HCT116 (cell line): Measurements from ENCODE around the gene CFAP300. TPM values are rescaled to one million over a fixed set of nuclear protein-coding genes. Genes with fewer than 3 reads are reported as not detected.

ENCODE experiments used
- ATAC-seq: fragments of 200-7000 bp; cut with Tn5 transposase; 2 replicates; pipeline ENCODE4 v1.9.1; 2020; ENCODE audit warnings: mild to moderate bottlenecking, moderate library complexity
- BruUV-seq: library from RNA; stranded (reverse); fragments of 400-500 nt; replicated peaks from 2 replicates; lab custom pipeline; 2021; lab: Mats Ljungman, UMichigan
- CTCF ChIA-PET: fragments of 300-600 bp; sonication (Branson Sonifier 250); formaldehyde crosslinking; loops from one replicate; lab custom pipeline; 2021; ENCODE audit warnings: antibody characterized with exemption; lab: Charles Lee
- POLR2A ChIA-PET: fragments of 300-600, 350-600 bp; sonication (Branson Sonifier 250); formaldehyde crosslinking; loops from one replicate; lab custom pipeline; 2021; ENCODE audit warnings: antibody characterized with exemption; lab: Charles Lee
- RAD21 ChIA-PET, 2 experiments: fragments of 300-600 bp; sonication (Branson Sonifier 250); formaldehyde crosslinking; loops; one replicate each; lab custom pipeline; 2023; ENCODE audit warnings: low total read pairs in 2 of 2; ENCODE audit not compliant: uncharacterized antibody in 2 of 2, unreplicated experiment in 2 of 2, low non-redundant PET in 1 of 2; lab: Charles Lee
- DNase-seq: peaks from one replicate; pipeline ENCODE4 v3.0.0-alpha.2; 2010; ENCODE audit warnings: low read depth, low spot score
- H2AFZ ChIP-seq: fragments of 200-600 bp; shearing (Covaris generic), sonication (generic); 2 replicates; pipeline ENCODE4 v1.6.1; 2017; ENCODE audit warnings: low read depth, mixed run types, mixed read lengths, antibody characterized with exemption, low read length; ENCODE audit not compliant: poor library complexity, severe bottlenecking
- H3K27ac ChIP-seq: 2 replicates; pipeline ENCODE4 v1.5.1; 2012; ENCODE audit warnings: low read depth, low read length
- H3K27me3 ChIP-seq: fragments of 200-600 bp; sonication (generic); 2 replicates; pipeline ENCODE4 v1.6.1; 2016; ENCODE audit warnings: mixed run types, low read length, mixed read lengths; ENCODE audit not compliant: insufficient read depth
- H3K36me3 ChIP-seq, 2 experiments: fragments of 200-500 bp in 1 of 2; fragments of 200-600 bp in 1 of 2; sonication (Bioruptor generic) in 1 of 2; sonication (generic) in 1 of 2; 2 replicates each; pipeline versions ENCODE4 v1.5.1 to v1.6.1; 2014 to 2016; ENCODE audit warnings: low read length in 2 of 2, inconsistent platforms in 1 of 2, mixed read lengths in 1 of 2, mixed run types in 1 of 2; ENCODE audit not compliant: insufficient read depth in 2 of 2, control insufficient read depth in 1 of 2
- H3K4me1 ChIP-seq, 2 experiments: fragments of 200-600 bp in 1 of 2; sonication (generic) in 1 of 2; 2 replicates each; pipeline versions ENCODE4 v1.5.1 to v1.6.1; 2012 to 2017; ENCODE audit warnings: low read length in 2 of 2, inconsistent platforms in 1 of 2, mild to moderate bottlenecking in 1 of 2, mixed read lengths in 1 of 2, mixed run types in 1 of 2, moderate library complexity in 1 of 2; ENCODE audit not compliant: insufficient read depth in 2 of 2, control insufficient read depth in 1 of 2
- H3K4me2 ChIP-seq: fragments of 200-600 bp; sonication (generic); 2 replicates; pipeline ENCODE4 v1.6.1; 2017; ENCODE audit warnings: mixed run types, low read length, mixed read lengths
- H3K4me3 ChIP-seq, 2 experiments: fragments of 200-600 bp in 1 of 2; sonication (generic) in 1 of 2; replicated peaks in 1 of 2; 2 replicates each; pipeline ENCODE4 v1.5.1; 2011 to 2016; ENCODE audit warnings: low read length in 2 of 2, control low read depth in 1 of 2, low read depth in 1 of 2, mild to moderate bottlenecking in 1 of 2, mixed read lengths in 1 of 2, mixed run types in 1 of 2
- H3K79me2 ChIP-seq: fragments of 200-600 bp; sonication (generic); 2 replicates; pipeline ENCODE4 v1.6.1; 2017; ENCODE audit warnings: mild to moderate bottlenecking, mixed run types, low read length, moderate library complexity, mixed read lengths; ENCODE audit not compliant: insufficient read depth
- H3K9ac ChIP-seq: fragments of 200-600 bp; sonication (generic); 2 replicates; pipeline ENCODE4 v1.6.1; 2016; ENCODE audit warnings: low read length, mixed read lengths
- H3K9me2 ChIP-seq: fragments of 200-600 bp; sonication (generic), shearing (Covaris generic); 2 replicates; pipeline ENCODE4 v1.6.1; 2017; ENCODE audit warnings: mixed run types, mild to moderate bottlenecking, moderate library complexity; ENCODE audit not compliant: insufficient read depth
- H3K9me3 ChIP-seq, 2 experiments: fragments of 200-500 bp in 1 of 2; fragments of 200-600 bp in 1 of 2; sonication (Bioruptor generic) in 1 of 2; sonication (generic) in 1 of 2; 2 replicates each; pipeline ENCODE4 v1.6.1; 2014 to 2017; ENCODE audit warnings: low read length in 2 of 2, mixed read lengths in 2 of 2, inconsistent platforms in 1 of 2, low read depth in 1 of 2, mild to moderate bottlenecking in 1 of 2, mixed run types in 1 of 2, moderate library complexity in 1 of 2; ENCODE audit not compliant: control insufficient read depth in 1 of 2, insufficient read depth in 1 of 2
- H4K20me1 ChIP-seq: fragments of 200-600 bp; sonication (generic), shearing (Covaris generic); 2 replicates; pipeline ENCODE4 v1.6.1; 2017; ENCODE audit warnings: mixed run types, mild to moderate bottlenecking, moderate library complexity; ENCODE audit not compliant: insufficient read depth
- CBX3 ChIP-seq: IDR thresholded peaks from 2 replicates; pipeline ENCODE4 v1.6.1; 2012; ENCODE audit warnings: low read depth
- EZH2phosphoT487 ChIP-seq: fragments of 200-600 bp; IDR thresholded peaks from 2 replicates; pipeline ENCODE4 v1.6.1; 2018; ENCODE audit warnings: antibody characterized with exemption, borderline replicate concordance
- FOSL1 ChIP-seq: IDR thresholded peaks from 2 replicates; pipeline ENCODE4 v1.6.1; 2012; ENCODE audit warnings: low read depth
- SIN3A ChIP-seq: IDR thresholded peaks from 2 replicates; pipeline ENCODE4 v1.6.1; 2012; ENCODE audit warnings: low read depth
- TCF7L2 ChIP-seq: IDR thresholded peaks from 2 replicates; pipeline ENCODE4 v1.7.0; 2011; ENCODE audit warnings: borderline replicate concordance, inconsistent platforms; ENCODE audit not compliant: insufficient read depth, insufficient read length; ENCODE audit errors: extremely low read depth
- intact Hi-C: fragments of 100-400 bp; cut with micrococcal nuclease; formaldehyde crosslinking; loops from 2 replicates; pipeline ENCODE4 v1.10.0; 2022
- total RNA-seq: library from RNA; stranded (reverse); gene quantifications from one replicate; pipeline ENCODE4 v1.2.1, GENCODE V29; 2021; ENCODE audit not compliant: unreplicated experiment
- TF ChIP-seq, protein P1 (sequence below), 3 experiments: fragments of 200-600 bp in 1 of 3; sonication (generic) in 1 of 3; IDR thresholded peaks in 2 of 3; conservative IDR thresholded peaks in 1 of 3; 2 replicates each; pipeline ENCODE4 v1.5.1; 2012 to 2017; ENCODE audit warnings: low read depth in 2 of 3, low read length in 2 of 3, antibody characterized with exemption in 1 of 3, borderline replicate concordance in 1 of 3, control low read depth in 1 of 3, mild to moderate bottlenecking in 1 of 3, mixed read lengths in 1 of 3, mixed run types in 1 of 3, moderate library complexity in 1 of 3; ENCODE audit not compliant: insufficient read depth in 1 of 3

Gene CFAP300
- total RNA-seq, 1 experiment from 2014 or later: not detected

DNA sequence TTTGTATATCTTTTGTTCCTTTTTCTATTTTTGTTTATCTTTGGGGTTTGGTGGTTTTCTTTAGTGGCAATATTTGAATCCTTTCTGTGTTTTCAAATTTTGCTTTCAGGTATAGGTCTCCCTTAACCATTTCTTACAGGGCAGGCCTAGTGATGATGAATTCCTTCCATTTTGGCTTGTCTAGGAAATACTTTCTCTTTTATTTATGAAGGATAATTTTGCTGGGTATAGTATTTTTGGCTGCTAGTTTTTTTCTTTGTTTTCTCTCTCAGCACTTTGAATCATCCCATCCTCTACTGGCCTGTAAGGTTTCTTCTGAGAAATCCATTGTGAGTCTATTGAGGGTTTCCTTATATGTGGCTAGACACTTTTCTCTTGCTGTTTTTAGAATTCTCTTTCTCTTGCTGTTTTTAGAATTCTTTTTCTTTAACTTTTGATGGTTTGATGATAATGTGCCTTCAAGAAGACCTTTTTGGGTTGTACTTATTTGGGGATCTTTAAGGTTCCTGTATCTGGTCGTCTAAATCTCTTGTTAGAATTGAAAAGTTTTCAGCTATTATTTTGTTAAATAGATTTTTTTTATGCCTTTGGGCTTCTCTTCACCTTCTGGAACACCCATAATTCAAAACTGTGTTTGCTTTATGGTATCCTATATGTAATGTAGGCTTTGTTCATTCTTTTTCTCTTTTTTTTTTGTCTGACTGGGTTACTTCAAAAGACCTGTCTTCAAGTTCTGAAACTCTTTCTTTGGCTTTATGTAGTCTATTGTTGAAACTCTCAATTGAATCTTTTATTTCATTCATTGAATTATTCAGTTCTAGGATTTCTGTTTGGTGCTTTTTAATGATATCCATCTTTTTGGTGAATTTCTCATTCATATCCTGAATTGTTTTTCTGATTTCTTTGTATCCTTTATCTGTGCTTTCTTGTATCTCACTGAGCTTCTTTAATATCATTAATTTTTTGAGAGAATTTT is 24.5 kb downstream of the CFAP300 start:
- DNase-seq (no peak), ATAC-seq (no peak)
- RAD21 ChIA-PET: no interaction called here
- no peak overlapping the region for H2AFZ ChIP-seq
- no peaks in the 10 kb centered on the region for H3K36me3 ChIP-seq
- H3K27ac ChIP-seq: no peak overlapping the region
- no peaks in the 10 kb centered on the region for H3K79me2 ChIP-seq
- H3K9me3 ChIP-seq: peaks cover 0 to 12% of the 10 kb centered on the region in 2 experiments; a peak in 2 of 4 replicates
- H3K27me3 ChIP-seq: no peaks in the 10 kb centered on the region
- BruUV-seq: no TSS peak
- H3K4me1 ChIP-seq: no peaks in the 10 kb centered on the region
- H3K4me2 ChIP-seq: no peak overlapping the region
- TF ChIP-seq SIN3A: no peak
- no peak for TF ChIP-seq EZH2phosphoT487
- no peak for TF ChIP-seq FOSL1
- TF ChIP-seq, protein P1, sequence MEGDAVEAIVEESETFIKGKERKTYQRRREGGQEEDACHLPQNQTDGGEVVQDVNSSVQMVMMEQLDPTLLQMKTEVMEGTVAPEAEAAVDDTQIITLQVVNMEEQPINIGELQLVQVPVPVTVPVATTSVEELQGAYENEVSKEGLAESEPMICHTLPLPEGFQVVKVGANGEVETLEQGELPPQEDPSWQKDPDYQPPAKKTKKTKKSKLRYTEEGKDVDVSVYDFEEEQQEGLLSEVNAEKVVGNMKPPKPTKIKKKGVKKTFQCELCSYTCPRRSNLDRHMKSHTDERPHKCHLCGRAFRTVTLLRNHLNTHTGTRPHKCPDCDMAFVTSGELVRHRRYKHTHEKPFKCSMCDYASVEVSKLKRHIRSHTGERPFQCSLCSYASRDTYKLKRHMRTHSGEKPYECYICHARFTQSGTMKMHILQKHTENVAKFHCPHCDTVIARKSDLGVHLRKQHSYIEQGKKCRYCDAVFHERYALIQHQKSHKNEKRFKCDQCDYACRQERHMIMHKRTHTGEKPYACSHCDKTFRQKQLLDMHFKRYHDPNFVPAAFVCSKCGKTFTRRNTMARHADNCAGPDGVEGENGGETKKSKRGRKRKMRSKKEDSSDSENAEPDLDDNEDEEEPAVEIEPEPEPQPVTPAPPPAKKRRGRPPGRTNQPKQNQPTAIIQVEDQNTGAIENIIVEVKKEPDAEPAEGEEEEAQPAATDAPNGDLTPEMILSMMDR (IDR thresholded peaks at IDR 0.05 in 2 of 3, conservative IDR thresholded peaks at IDR 0.05 in 1 of 3; ENCODE audit: borderline replicate concordance in 1 of 3, insufficient read depth in 1 of 3, low read depth in 2 of 3, low read length in 2 of 3): no peak
- peak; percentile 51; the same call in 1 of the 2 replicates for TF ChIP-seq CBX3
- no peak for TF ChIP-seq TCF7L2
- no peaks in the 10 kb centered on the region for H4K20me1 ChIP-seq
- CTCF ChIA-PET: no interaction called here
- POLR2A ChIA-PET: no interaction called here
- no peak overlapping the region for H3K9ac ChIP-seq
- no peaks in the 10 kb centered on the region for H3K9me2 ChIP-seq
- intact Hi-C loops: no loop called here
- no peak overlapping the region for H3K4me3 ChIP-seq
